RWPE1 (cell line): Measurements from ENCODE around the gene C1QTNF3.

ENCODE experiments used
- CTCF ChIA-PET: fragments of 350-600 bp; sonication (Branson Sonifier 250); formaldehyde crosslinking; extraction: SDS; loops from one replicate; lab custom pipeline; 2021; lab: Yijun Ruan, JAX
- POLR2A ChIA-PET: fragments of 400-600 bp; formaldehyde crosslinking; extraction: SDS; loops from one replicate; lab custom pipeline; 2020; ENCODE audit warnings: antibody characterized with exemption; ENCODE audit not compliant: low non-redundant PET; lab: Yijun Ruan, JAX
- DNase-seq: peaks from one replicate; pipeline ENCODE4 v3.0.0; 2012; ENCODE audit warnings: low spot score
- H3K27ac ChIP-seq: fragments of 450-650 bp; 2 replicates; pipeline ENCODE4 v1.5.1; 2017
- TF ChIP-seq, protein P1 (sequence below): fragments of 450-650 bp; conservative IDR thresholded peaks from 2 replicates; pipeline ENCODE4 v1.5.1; 2017; ENCODE audit warnings: low read depth, mild to moderate bottlenecking

C1QTNF3 gene

DNA sequence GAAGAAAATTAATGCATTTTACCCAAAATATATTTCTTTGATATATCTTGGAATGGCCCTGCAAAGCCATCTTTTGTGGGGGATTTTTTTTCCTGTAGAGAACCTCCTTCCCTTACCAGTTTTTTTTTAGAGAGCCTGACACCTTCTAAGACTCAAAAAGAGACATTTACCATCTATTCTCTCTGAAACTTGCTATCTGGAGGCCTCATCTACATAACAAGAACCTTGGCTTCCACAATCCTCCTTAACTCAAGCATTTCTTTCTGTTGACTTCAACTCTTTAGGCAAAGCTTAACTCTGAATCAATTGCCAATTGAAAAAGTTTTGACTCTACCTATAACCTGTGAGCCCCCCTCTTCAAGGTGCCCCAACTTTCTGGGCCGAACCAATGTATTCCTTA, 64.7 kb downstream of the C1QTNF3 start:
- ChIA-PET POLR2A (no interaction called here), CTCF (no interaction called here)
- H3K27ac ChIP-seq: no peak overlapping the region
- TF ChIP-seq, protein P1, sequence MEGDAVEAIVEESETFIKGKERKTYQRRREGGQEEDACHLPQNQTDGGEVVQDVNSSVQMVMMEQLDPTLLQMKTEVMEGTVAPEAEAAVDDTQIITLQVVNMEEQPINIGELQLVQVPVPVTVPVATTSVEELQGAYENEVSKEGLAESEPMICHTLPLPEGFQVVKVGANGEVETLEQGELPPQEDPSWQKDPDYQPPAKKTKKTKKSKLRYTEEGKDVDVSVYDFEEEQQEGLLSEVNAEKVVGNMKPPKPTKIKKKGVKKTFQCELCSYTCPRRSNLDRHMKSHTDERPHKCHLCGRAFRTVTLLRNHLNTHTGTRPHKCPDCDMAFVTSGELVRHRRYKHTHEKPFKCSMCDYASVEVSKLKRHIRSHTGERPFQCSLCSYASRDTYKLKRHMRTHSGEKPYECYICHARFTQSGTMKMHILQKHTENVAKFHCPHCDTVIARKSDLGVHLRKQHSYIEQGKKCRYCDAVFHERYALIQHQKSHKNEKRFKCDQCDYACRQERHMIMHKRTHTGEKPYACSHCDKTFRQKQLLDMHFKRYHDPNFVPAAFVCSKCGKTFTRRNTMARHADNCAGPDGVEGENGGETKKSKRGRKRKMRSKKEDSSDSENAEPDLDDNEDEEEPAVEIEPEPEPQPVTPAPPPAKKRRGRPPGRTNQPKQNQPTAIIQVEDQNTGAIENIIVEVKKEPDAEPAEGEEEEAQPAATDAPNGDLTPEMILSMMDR: no peak
- DNase-seq: no peak

DNA sequence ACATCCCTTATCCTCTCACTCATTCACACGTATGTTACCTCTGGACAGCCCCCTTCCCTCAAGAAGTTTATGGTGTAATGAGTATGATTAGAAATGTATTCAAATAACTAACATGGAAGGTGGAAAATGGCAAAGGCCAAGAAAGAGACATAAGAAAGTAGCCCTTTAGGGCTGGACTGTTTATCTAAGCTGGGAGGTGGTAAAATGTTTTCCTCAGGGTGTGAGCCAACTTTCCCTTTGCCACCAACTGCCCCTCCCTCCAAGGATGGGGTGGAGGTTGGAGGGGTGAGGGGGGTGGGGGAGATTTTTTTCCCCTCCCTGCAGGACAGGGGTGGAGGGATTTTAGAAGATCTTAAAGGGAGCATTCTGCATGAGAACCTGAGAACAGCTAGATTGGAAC, 66.7 kb downstream of the C1QTNF3 start:
- TF ChIP-seq, protein P1: no peak

DNA sequence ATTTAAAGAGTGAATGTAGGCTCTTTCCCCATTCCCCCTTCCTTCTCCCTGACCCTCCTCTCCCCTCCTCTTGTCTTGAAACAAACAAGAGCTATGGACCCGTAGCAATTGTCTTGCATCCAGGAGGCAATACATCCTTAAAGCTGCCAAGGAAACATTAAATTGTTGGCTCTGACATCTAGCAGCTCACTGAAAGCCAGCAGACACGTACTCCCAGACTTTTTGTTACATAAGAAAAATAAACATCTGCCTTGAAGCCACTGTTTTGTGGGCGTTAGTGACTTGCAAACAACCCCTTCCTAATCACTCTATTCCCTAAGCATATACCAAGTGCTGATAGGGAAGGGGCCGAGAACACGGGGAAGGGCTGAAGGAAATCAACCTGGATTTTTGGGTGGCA, 67.2 kb downstream of the C1QTNF3 start:
- no peak for DNase-seq
- POLR2A ChIA-PET: no interaction called here
- CTCF ChIA-PET: no interaction called here

More for the DNA sequence above, 66.7 kb downstream of the C1QTNF3 start:
- POLR2A ChIA-PET: no interaction called here
- CTCF ChIA-PET: no interaction called here
- no peak overlapping the region for H3K27ac ChIP-seq
- no peak for DNase-seq

DNA sequence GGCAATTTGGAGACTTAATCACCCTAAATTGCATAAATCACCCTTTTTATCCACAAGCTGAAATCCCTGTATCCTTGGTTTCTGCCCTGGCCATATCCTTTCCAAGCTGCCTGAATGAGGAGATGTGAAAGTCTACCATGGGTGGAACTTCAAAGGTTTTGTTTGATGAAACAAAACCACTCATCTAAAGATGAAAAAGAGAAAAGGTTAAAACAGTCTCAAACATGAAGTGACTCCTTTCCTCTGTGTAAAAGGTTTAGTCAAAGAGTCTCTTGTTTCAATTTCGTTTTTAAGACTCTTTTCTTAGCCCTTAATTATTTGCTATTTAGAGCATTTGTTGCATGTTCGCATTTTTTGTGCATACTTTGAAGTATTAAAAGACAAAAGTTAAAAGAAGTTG, 69.7 kb downstream of the C1QTNF3 start:
- no peak overlapping the region for H3K27ac ChIP-seq
- POLR2A ChIA-PET: no interaction called here
- TF ChIP-seq, protein P1: no peak
- CTCF ChIA-PET: no interaction called here
- no peak for DNase-seq

More for the DNA sequence above, 67.2 kb downstream of the C1QTNF3 start:
- TF ChIP-seq, protein P1: no peak
- H3K27ac ChIP-seq: no peak overlapping the region

DNA sequence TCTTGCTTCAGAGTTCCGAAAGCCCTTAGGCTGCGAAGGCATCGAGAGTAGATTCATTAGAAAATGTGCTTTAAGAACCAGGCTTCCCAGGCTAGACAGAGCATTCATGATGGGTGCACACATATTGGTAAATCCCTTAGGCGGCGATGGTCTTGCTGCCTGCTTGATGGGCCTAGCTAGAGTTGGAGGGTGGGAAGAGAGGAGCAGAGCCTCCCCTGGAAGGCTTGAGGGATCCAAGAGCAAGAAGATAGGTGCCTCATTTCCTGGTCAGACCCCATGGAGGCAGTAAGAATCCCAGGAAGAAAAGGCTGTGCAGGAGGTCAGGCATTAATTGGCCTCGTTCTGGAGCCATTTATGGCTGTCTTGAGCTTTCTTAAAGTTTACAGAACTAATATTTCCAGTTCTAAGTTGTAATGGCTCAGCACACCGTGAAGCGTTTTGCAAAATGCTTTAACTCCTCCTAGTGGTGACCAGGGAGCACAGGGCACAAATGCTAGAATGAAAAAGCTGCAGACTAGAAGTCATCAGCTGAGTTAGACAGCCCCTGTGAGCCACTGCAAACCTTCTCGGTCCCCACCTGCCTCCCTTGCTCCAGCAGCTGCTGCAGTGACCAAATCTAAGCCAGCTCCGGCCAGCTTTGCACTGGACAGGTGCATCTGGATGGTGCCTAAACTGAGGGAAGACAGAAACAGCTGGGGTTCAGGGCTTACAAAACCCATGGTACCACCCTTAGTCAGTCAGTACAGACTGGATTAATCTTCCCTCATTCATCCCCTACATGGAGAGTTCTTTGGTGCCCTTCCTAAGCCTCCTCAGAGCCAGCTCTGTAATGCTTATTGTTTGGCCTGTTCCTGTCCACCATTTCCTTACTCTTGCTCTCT, 73.2 kb downstream of the C1QTNF3 start:
- ChIA-PET POLR2A (no interaction called here), CTCF (interaction anchor here (0.6 to 1.5 kb wide), 5 partner anchors 10 to 534 kb away, joined by 3 to 5 read pairs (median 3); no protein-coding TSS in a partner anchor)
- H3K27ac ChIP-seq: no peak overlapping the region
- TF ChIP-seq, protein P1: peak; percentile 37
- DNase-seq: peak; percentile 34

DNA sequence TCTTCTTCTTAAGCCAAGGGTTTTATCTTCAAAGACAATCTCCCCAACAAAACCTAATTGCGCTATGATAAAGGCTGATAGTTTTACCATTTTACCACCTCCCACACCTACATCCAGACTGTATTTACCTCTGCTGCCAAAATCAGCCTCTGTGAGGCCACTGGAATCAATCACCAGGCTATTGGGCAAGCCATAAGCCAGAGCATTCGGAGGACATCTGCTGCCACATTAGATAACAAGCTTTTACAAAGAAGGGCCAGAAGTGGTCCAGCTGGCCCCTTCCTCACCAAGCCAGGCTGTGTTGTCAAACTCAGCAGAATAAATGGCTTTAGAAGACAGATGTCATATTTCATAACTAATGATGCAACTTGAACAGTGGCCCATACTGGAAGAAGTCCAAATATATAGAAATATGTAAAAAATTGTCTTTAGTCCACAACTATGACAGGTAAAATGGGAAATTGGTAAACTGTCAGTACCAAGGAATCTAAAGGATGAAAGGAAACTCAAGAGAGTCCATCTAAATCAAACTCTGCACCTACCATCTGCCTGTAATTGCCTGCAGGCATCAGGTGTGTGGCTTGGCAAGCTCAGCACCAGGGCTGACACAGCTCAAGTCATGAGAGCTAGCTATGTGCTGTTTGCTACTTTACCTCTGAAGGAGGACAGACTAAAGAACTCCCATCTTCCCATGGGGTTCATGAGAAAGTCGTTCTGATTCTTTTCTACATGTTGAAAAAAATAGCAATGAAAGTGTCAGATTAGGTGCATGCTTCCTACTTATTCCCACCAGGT, 74.6 kb downstream of the C1QTNF3 start:
- POLR2A ChIA-PET: no interaction called here
- TF ChIP-seq, protein P1: no peak
- no peak overlapping the region for H3K27ac ChIP-seq
- no peak for DNase-seq
- CTCF ChIA-PET: interaction anchor here (0.6 kb wide), 1 partner anchor 181 kb away, joined by 3 read pairs; no protein-coding TSS in a partner anchor
